ENCODE data around the gene ERBB2. TPM values are rescaled to one million over a fixed set of nuclear protein-coding genes. Genes with fewer than 3 reads are reported as not detected.
A peak's percentile ranks its signal among the peaks of the same experiment; 100 is the strongest.

Gene ERBB2
- total and polyA plus RNA-seq, 8 donors: 13.1 to 402 (median 56.5) TPM

DNA sequence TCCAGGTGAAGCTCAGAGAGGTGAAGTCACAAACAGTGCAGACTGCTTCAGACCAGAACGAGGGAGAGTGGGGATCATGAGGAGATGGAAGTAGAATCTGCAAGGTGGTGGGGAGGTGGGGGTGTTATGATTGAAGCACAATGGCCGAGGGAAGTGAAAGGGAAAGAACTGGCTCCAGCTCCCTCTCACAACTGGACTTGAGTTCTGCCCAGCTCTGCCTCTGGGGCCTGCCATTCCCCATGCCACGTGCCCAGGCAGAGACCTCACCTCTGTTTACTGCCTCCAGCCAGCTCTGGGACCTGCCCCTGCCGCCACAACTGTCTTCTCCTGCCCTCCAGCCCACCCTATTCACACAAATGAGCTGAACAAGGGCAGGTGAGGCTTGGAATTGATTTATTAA is 29.1 kb upstream of the ERBB2 start:
- Histone ChIP-seq H3K4me1 (peaks cover 33 to 58% (median 55%) of the 10 kb centered on the region in 4 donors), H3K9me3 (no peaks in the 10 kb centered on the region), H3K4me3 (no peak overlapping the region), H3K36me3 (no peaks in the 10 kb centered on the region), H3K27me3 (peaks cover 0 to 67% (median 45%) of the 10 kb centered on the region in 3 donors), H3K27ac (no peak overlapping the region)
- WGBS, 5 donors: 43 to 66% (median 63%) methylated on average over 4 of the region's 4 CpGs
- TF ChIP-seq, protein P1, sequence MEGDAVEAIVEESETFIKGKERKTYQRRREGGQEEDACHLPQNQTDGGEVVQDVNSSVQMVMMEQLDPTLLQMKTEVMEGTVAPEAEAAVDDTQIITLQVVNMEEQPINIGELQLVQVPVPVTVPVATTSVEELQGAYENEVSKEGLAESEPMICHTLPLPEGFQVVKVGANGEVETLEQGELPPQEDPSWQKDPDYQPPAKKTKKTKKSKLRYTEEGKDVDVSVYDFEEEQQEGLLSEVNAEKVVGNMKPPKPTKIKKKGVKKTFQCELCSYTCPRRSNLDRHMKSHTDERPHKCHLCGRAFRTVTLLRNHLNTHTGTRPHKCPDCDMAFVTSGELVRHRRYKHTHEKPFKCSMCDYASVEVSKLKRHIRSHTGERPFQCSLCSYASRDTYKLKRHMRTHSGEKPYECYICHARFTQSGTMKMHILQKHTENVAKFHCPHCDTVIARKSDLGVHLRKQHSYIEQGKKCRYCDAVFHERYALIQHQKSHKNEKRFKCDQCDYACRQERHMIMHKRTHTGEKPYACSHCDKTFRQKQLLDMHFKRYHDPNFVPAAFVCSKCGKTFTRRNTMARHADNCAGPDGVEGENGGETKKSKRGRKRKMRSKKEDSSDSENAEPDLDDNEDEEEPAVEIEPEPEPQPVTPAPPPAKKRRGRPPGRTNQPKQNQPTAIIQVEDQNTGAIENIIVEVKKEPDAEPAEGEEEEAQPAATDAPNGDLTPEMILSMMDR (IDR thresholded peaks at IDR 0.05): no peak
- TF ChIP-seq POLR2A (IDR thresholded peaks at IDR 0.05): no peak
- no peak for TF ChIP-seq POLR2AphosphoS5 (IDR thresholded peaks at IDR 0.05)
- TF ChIP-seq EP300 (IDR thresholded peaks at IDR 0.05): no peak
- no peak for DNase-seq
- intact Hi-C loops (cut with DNase I; ENCODE audit: low total_unique reads): no loop called here

GRCh38 chr17:39671651-39672521 is 28.0 kb upstream of the ERBB2 start:
- intact Hi-C loops (cut with DNase I; ENCODE audit: low total_unique reads): no loop called here
- Histone ChIP-seq H3K4me1 (peaks cover 42 to 58% (median 57%) of the 10 kb centered on the region in 4 donors), H3K36me3 (no peaks in the 10 kb centered on the region), H3K27me3 (peaks cover 0 to 55% (median 37%) of the 10 kb centered on the region in 3 donors), H3K27ac (peak overlapping the region in 1 of 5 donors; percentile 5), H3K4me3 (no peak overlapping the region), H3K9me3 (no peaks in the 10 kb centered on the region)
- TF ChIP-seq, protein P1 (IDR thresholded peaks at IDR 0.05): peak in 5 of 7 experiments; percentile 23 to 68 (median 50)
- TF ChIP-seq POLR2AphosphoS5 (IDR thresholded peaks at IDR 0.05): no peak
- peak; percentile 57 to 80 for DNase-seq
- 30 to 36% (median 32%) methylated on average over 16 to 19 of the region's 19 CpGs for WGBS, 5 donors

DNA sequence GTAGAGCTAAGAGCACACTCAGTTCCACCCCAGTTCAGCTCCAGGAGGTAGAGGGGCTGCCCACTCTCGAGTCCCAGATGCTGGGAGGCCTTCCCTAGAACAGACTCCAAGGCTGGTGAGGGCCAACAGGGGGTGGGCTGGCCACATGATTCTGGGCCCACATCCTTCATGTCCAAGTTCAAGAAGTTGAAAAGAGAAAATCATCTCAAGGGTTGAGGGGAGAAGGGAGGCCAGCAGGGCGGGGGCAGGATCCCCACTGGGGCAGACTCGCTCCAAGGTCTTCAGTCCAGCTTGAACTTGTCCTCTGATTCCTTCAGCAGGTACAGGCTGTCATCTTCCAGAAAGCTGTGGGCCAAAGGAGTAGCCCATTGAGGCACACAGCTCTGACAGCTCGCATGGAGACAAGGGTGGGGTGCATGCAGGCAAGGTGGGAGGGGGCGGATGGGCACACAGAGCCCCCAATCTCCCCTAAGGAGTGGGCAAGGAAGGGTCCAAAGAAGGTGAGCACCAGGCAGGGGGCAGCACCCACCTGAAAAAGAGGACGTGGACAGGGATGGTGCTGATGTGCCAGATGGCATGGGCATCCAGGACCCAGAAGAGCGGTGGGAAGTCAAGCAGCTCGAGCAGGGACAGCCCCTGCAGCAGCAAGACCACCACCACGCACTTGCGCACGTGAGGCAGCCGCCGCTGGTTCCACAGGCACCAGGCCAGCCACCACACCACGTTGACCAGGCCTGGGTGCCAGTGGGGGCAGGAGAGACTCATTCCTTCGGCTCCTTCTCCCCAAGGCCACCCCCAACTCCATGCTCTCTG is 27.1 kb upstream of the ERBB2 start:
- WGBS, 5 donors: 75 to 86% (median 80%) methylated on average over 14 to 15 of the region's 15 CpGs
- Histone ChIP-seq H3K36me3 (no peaks in the 10 kb centered on the region), H3K9me3 (no peaks in the 10 kb centered on the region), H3K27me3 (peaks cover 0 to 47% (median 29%) of the 10 kb centered on the region in 3 donors), H3K27ac (no peak overlapping the region), H3K4me1 (peaks cover 39 to 58% (median 57%) of the 10 kb centered on the region in 4 donors), H3K4me3 (no peak overlapping the region)
- DNase-seq: peak in 1 of 2 donors; percentile 4
- intact Hi-C loops (cut with DNase I; ENCODE audit: low total_unique reads): no loop called here
- TF ChIP-seq EP300 (IDR thresholded peaks at IDR 0.05): no peak
- TF ChIP-seq, protein P1 (IDR thresholded peaks at IDR 0.05): no peak
- TF ChIP-seq POLR2A (IDR thresholded peaks at IDR 0.05): no peak
- no peak for TF ChIP-seq POLR2AphosphoS5 (IDR thresholded peaks at IDR 0.05)

GRCh38 chr17:39673335-39674081 is 26.4 kb upstream of the ERBB2 start:
- Histone ChIP-seq H3K9me3 (no peaks in the 10 kb centered on the region), H3K4me3 (no peak overlapping the region), H3K4me1 (peaks cover 39 to 58% (median 57%) of the 10 kb centered on the region in 4 donors), H3K27ac (no peak overlapping the region), H3K27me3 (peaks cover 0 to 39% (median 21%) of the 10 kb centered on the region in 3 donors), H3K36me3 (no peaks in the 10 kb centered on the region)
- DNase-seq: no peak
- 80 to 86% (median 83%) methylated on average over 12 to 13 of the region's 13 CpGs for WGBS, 5 donors
- TF ChIP-seq, protein P1 (IDR thresholded peaks at IDR 0.05): no peak
- TF ChIP-seq POLR2AphosphoS5 (IDR thresholded peaks at IDR 0.05): no peak
- TF ChIP-seq EP300 (IDR thresholded peaks at IDR 0.05): no peak
- TF ChIP-seq POLR2A (IDR thresholded peaks at IDR 0.05): no peak
- intact Hi-C loops (cut with DNase I; ENCODE audit: low total_unique reads): no loop called here
